HT-29 (cell line): ENCODE results near the gene SOX6. TPM values are rescaled to one million over a fixed set of nuclear protein-coding genes. Genes with fewer than 3 reads are reported as not detected.

ENCODE experiments used
- DNase-seq: peaks from one replicate; pipeline ENCODE4 v3.0.0-alpha.2; 2015; ENCODE audit warnings: low spot score
- total RNA-seq: library from RNA; depleted of rRNA; stranded (reverse); fragments of >200 nt; shearing (Covaris generic); gene quantifications from 2 replicates; pipeline ENCODE4 v1.2.3, GENCODE V29; 2014

The SOX6 gene
- total RNA-seq, 1 experiment from 2014 or later, result 0.03 TPM

- DNase-seq, result no peak
Observed at GRCh38 chr11:16193897-16194381, 162.4 kb downstream of the SOX6 start.

- no peak for DNase-seq
Observed at GRCh38 chr11:16191868-16192240, 164.5 kb downstream of the SOX6 start.

GRCh38 chr11:16191212-16191867 is 165.0 kb downstream of the SOX6 start:
- peak; percentile 19 for DNase-seq

- DNase-seq, result no peak
Observed at GRCh38 chr11:16186680-16187079, 169.7 kb downstream of the SOX6 start.

- DNase-seq, result no peak
Observed at GRCh38 chr11:16185042-16185441, 171.3 kb downstream of the SOX6 start.

GRCh38 chr11:16184588-16184987 is 171.8 kb downstream of the SOX6 start:
- DNase-seq, result peak; percentile 85

- no peak for DNase-seq
Observed at GRCh38 chr11:16182553-16182952, 173.8 kb downstream of the SOX6 start.

GRCh38 chr11:16180868-16181267 is 175.5 kb downstream of the SOX6 start:
- no peak for DNase-seq

GRCh38 chr11:16179676-16180075 is 176.7 kb downstream of the SOX6 start:
- no peak for DNase-seq

GRCh38 chr11:16178273-16178672 is 178.1 kb downstream of the SOX6 start:
- DNase-seq, result no peak

GRCh38 chr11:16177688-16178087 is 178.7 kb downstream of the SOX6 start:
- DNase-seq, result no peak

- DNase-seq, result no peak
Observed at GRCh38 chr11:16173798-16174197, 182.5 kb downstream of the SOX6 start.

- DNase-seq, result no peak
Observed at GRCh38 chr11:16171882-16172281, 184.5 kb downstream of the SOX6 start.

GRCh38 chr11:16169956-16170847 is 186.1 kb downstream of the SOX6 start:
- no peak for DNase-seq

- no peak for DNase-seq
Observed at GRCh38 chr11:16169541-16169940, 186.8 kb downstream of the SOX6 start.

- no peak for DNase-seq
Observed at GRCh38 chr11:16167706-16168487, 188.4 kb downstream of the SOX6 start.

- no peak for DNase-seq
Observed at GRCh38 chr11:16166571-16166970, 189.8 kb downstream of the SOX6 start.

- DNase-seq, result no peak
Observed at GRCh38 chr11:16160146-16160545, 196.2 kb downstream of the SOX6 start.

GRCh38 chr11:16158426-16158994 is 197.8 kb downstream of the SOX6 start:
- no peak for DNase-seq

- DNase-seq, result no peak
Observed at GRCh38 chr11:16157327-16157726, 199.0 kb downstream of the SOX6 start.

GRCh38 chr11:16155448-16155847 is 200.9 kb downstream of the SOX6 start:
- peak; percentile 18 for DNase-seq
